Activated effector memory CD4-positive, alpha-beta T cell treated with anti-CD3 and anti-CD28 coated beads, Interleukin-2, amount 50 U/mL, for 16 hours (primary cell): ENCODE measurements around the gene ZNF674.

Experiments
- DNase-seq: peaks from one replicate; pipeline ENCODE4 v3.0.0-alpha.2; 2020

Gene ZNF674

GRCh38 chrX:46545111-46546005 lies at the start of gene ZNF674:
ZNF674 (minus strand) TSS chrX:46545421; CDS start chrX:46542087, 3,334 bp downstream.
- DNase-seq: peak; percentile 97

- no peak for DNase-seq
Observed at GRCh38 chrX:46589977-46590723, 44.9 kb upstream of the ZNF674 start.

GRCh38 chrX:46588263-46588662 lies 43.0 kb upstream of the ZNF674 start:
- DNase-seq: peak; percentile 72

- no peak for DNase-seq
Observed at GRCh38 chrX:46587753-46588171, 42.5 kb upstream of the ZNF674 start.

GRCh38 chrX:46587158-46587557 lies 41.9 kb upstream of the ZNF674 start:
- peak; percentile 68 for DNase-seq

GRCh38 chrX:46584736-46585135 lies 39.5 kb upstream of the ZNF674 start:
- no peak for DNase-seq

GRCh38 chrX:46582966-46583365 lies 37.7 kb upstream of the ZNF674 start:
- no peak for DNase-seq

GRCh38 chrX:46582325-46582724 lies 37.1 kb upstream of the ZNF674 start:
- no peak for DNase-seq

- no peak for DNase-seq
Observed at GRCh38 chrX:46580613-46581012, 35.4 kb upstream of the ZNF674 start.

- DNase-seq: no peak
Observed at GRCh38 chrX:46579250-46579649, 34.0 kb upstream of the ZNF674 start.

- DNase-seq: no peak
Observed at GRCh38 chrX:46577221-46578005, 32.2 kb upstream of the ZNF674 start.

- DNase-seq: peak; percentile 61
Observed at GRCh38 chrX:46576458-46576857, 31.2 kb upstream of the ZNF674 start.

- peak; percentile 62 for DNase-seq
Observed at GRCh38 chrX:46575991-46576392, 30.8 kb upstream of the ZNF674 start.

GRCh38 chrX:46575586-46575985 lies 30.4 kb upstream of the ZNF674 start:
- no peak for DNase-seq

GRCh38 chrX:46574774-46575381 lies 29.7 kb upstream of the ZNF674 start:
- DNase-seq: peak; percentile 79

- peak; percentile 88 for DNase-seq
Observed at GRCh38 chrX:46573892-46574773, 28.9 kb upstream of the ZNF674 start.

- DNase-seq: peak; percentile 88
Observed at GRCh38 chrX:46573331-46573891, 28.2 kb upstream of the ZNF674 start, which contains the start of gene CHST7. CHST7 (plus strand) TSS chrX:46573765; CDS start chrX:46573932, 167 bp downstream.

- DNase-seq: peak; percentile 78
Observed at GRCh38 chrX:46572340-46572936, 27.2 kb upstream of the ZNF674 start.

GRCh38 chrX:46571423-46572339 lies 26.5 kb upstream of the ZNF674 start:
- no peak for DNase-seq

GRCh38 chrX:46569621-46570020 lies 24.4 kb upstream of the ZNF674 start:
- DNase-seq: no peak
